Choroid plexus epithelial cell (primary cell): ENCODE results near the gene ARID3B.

Source experiments
- DNase-seq: peaks from one replicate; pipeline ENCODE4 v3.0.0-alpha.2; 2010; ENCODE audit warnings: low read depth
- H3K4me3 ChIP-seq: 2 replicates; pipeline ENCODE4 v1.5.1; 2011; ENCODE audit warnings: low read depth, mild to moderate bottlenecking, control low read depth, low read length, moderate library complexity
- CTCF ChIP-seq: conservative IDR thresholded peaks from 2 replicates; pipeline ENCODE4 v1.5.1; 2011; ENCODE audit warnings: low read depth, mild to moderate bottlenecking, control low read depth, inconsistent platforms, low read length, moderate library complexity

ARID3B gene

GRCh38 chr15:74616366-74616939, 75.4 kb downstream of the ARID3B start:
- H3K4me3 ChIP-seq: peak overlapping the region; percentile 97
- no peak for TF ChIP-seq CTCF
- peak; percentile 69 for DNase-seq

- no peak for DNase-seq
These were observed 76.0 kb downstream of the ARID3B start for GRCh38 chr15:74616996-74617395.

GRCh38 chr15:74618841-74619596, 78.0 kb downstream of the ARID3B start:
- no peak overlapping the region for H3K4me3 ChIP-seq
- no peak for DNase-seq
- no peak for TF ChIP-seq CTCF

More at GRCh38 chr15:74616996-74617395, 76.0 kb downstream of the ARID3B start:
- no peak for TF ChIP-seq CTCF
- peak overlapping the region; percentile 97 for H3K4me3 ChIP-seq

- no peak overlapping the region for H3K4me3 ChIP-seq
- no peak for TF ChIP-seq CTCF
These were observed 79.1 kb downstream of the ARID3B start for GRCh38 chr15:74619916-74620635.

GRCh38 chr15:74620636-74621545, 79.9 kb downstream of the ARID3B start:
- peak; percentile 79 for DNase-seq
- no peak overlapping the region for H3K4me3 ChIP-seq
- TF ChIP-seq CTCF: peak; percentile 96

More at GRCh38 chr15:74619916-74620635, 79.1 kb downstream of the ARID3B start:
- no peak for DNase-seq

GRCh38 chr15:74621546-74621920, 80.5 kb downstream of the ARID3B start:
- H3K4me3 ChIP-seq: no peak overlapping the region
- TF ChIP-seq CTCF: no peak
- no peak for DNase-seq
